Activated T-helper 1 cell treated with anti-CD3 and anti-CD28 coated beads, Interleukin-2, amount 50 U/mL, for 16 hours (primary cell): Measurements from ENCODE around the gene ACOXL.

ENCODE experiments used
- DNase-seq, 2 donors: peaks; one replicate each; pipeline ENCODE4 v3.0.0-alpha.2; 2020; ENCODE audit warnings: low read depth in 1 of 2, low spot score in 1 of 2

ACOXL gene

DNA sequence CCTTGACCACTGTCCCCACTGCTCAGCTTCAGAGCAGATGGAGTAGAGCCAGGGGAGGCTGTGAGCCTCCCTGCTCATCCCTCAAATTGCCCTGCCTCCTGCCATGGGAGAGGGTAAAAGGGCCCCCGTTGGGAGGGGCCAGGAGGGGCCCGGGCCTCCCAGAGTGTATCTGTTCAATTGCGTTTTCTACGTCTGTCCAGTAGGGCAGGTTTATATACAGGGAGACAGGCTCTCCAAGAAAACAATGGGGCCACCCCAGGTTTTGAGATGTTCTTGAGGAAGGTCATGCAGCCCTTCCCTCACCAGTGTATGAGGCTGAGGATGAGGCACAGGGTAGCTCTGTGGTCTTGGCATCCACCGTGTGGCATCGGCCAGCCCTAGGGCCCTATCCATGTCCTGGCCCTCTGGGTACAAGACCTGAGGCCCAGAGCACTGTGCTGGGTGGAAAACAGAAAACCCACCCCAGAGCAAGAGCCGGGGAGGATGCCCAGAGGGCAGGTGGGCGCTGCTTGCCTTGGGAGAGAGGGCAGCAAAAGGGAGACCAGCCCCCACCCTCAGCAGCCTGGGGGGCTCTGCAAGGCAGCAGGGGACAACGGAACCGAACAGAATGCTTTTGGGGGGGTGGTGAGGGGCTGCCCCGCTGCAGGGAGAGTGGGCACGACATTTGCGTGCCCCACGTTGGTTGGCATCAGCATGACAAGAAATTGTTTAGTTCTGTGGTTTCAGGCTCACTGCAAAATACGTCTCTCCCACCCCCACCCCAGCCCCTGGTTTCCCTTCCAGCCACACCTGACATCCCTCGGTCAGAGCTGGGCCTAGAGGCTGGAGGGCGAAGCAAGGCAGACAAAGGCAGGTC is 141.5 kb downstream of the ACOXL start:
- no peak for DNase-seq

DNA sequence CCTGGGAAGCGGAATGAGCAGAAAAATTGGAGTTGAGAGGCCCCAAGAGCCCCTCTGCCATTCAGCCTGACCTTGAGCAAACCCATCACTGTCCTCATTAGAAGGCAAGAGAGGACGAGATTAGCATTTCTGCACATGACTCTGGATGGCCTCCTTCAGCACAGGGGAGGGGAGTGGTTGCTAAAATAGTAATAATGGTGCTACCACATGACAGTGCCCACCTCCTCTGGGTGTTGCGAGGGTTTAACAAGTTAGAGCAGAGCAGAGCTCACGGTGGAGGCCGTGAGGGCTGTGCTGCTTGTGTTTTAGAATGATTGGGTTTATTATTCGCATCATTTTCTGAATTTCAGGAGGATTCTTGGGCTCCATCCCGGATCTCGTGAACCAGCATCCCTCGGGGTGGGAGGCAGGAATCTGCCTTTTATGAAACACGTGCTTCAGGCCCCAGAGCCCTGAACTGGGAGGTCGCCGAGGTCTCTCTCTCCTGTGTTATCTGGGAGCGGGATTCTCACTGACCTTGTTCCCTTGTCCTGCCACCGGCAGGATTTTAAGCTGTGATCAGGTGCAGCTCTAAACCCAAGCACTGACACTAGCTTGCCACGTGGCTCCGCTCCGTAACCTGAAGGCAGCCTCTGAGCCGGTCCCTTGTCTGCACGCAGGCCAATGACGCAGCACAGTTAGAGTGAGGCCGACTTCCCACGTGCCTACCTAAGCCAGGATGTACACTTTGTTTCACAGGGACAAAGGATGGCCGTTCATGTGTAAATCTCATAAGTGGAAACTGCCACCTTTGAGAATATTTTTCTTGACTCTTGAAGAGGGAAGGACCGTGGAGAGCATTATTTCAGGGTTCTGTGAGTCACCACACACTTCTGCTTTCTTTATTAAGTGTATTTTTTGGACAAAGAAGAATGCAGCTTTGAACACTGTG is 142.3 kb downstream of the ACOXL start:
- DNase-seq: no peak

DNA sequence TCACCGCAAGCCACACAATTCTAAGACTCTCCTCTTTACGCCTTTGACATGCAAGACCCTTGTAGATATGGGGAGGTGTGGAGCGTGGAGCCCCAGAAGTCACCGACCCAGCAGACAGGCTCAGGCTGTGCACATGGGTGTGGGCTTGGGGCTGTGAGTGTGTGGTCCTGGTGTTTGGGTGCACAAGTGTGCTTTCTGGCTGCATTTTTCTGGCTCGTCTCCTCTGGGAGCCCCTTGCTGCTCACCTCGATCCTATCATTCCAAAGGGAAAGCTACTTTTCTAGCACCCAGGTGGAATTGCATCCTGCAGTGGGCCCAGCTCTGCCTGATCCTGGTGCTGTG is 143.0 kb downstream of the ACOXL start:
- DNase-seq: no peak

DNA sequence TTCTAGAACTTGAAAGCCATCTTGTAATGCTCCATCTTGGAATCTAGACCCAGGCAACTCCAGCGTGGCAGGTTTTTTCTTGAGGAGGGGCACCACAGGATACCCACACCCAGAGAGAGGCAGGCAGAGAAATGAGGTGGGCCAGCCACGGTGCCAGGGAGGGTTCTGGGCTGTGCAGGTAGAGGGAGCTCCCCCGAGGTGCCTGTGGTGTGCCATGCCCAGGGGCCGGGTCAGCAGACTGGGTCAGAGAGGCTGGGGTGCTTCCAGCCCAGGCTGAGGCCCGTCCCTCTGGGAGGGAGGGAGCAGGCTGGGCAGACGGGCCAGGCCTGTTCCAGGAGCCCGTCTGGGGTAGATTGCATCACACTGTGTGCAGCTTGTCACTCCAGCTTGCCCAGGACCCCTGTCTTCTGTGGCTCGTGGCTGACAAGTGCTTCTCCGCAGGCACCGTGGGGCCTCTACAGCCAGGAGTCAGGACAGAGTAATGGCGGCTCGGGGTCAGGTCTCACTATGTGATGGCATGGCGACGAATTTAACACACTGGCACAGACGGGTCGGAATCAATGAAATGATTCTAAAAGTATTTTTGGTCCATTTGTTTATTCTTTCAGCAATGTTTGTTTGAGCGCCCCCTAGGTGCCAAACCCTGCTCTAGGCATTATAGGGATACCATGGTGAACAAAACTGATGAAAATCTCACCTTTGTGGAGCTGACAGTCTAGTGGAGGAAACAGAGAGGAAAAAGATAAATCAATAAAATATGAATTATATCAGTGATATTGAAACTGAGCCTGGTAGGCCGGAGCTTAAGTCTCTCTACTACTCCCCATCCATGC is 144.0 kb downstream of the ACOXL start:
- DNase-seq: no peak

DNA sequence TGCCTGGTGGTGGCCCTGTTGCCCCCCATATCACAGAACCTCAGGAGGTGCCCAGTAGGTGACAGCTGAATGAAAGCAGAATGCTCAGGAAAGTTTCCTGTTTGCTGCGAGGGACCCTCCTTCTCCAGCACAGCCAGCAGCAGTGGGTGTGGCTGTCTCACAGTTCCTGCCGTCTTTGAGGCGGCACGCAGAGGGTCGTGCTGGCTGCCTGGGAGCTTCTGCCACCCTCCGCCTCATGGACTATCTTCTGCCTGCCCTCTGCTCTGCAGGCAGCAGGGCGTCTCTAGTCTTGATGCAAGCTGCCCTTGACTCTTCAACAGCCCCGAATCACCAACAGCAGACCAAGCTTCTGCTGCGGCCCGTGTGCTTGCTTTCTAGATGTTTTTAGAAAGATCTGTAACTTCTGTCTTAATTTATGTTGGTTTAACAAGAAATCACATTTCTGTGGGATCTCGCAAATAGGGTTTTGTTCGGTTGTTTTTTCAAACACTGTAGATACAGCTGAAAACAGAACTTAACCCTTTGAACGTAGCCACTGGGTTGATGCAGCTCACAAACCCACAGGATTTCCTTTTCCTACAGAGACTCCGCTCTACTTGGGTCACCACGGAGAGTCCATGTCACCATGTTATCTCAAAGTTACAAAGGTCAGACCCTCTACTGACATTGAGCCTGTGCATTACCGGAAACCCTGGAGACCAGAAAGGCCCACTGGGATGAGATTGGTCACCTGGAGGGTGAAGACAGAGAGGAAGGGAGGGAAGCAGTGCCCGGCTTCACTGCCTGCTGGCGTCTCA is 144.9 kb downstream of the ACOXL start:
- no peak for DNase-seq

DNA sequence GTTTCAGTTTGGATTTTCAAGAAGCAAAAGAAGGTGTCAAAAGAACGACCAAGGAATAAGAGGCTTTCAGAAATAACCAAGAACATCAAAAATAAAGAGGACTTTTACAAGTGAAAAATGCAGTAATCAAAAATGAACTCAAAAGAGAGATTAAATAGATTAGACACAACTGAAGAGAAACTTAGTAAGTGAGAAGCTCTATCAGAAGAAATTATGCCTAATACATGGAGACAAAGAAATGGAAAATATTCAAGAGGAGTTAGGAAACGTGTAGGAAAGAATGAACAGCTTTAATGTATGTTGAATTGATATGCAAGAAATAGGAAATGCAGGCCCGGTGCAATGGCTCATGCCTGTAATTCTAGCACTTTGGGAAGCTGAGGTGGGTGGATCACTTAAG is 145.8 kb downstream of the ACOXL start:
- no peak for DNase-seq

DNA sequence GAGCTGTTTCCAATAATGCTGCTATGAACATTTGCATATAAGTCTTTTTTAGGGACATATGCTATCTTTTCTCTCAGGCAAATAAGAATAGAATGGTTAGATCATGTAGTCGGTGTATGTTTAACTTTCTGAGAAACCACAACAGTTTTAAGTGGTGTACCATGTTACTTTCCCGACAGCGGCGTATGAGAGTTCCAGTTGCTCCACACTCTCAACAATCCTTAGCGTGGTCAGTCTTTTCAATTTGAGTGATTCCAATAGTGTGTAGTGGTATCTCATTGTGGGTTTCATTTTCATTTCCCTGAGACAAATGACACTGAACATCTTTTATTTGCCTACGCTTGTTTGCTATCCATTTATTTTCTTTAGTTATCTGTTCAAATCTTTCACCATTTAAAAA is 149.5 kb downstream of the ACOXL start:
- no peak for DNase-seq

DNA sequence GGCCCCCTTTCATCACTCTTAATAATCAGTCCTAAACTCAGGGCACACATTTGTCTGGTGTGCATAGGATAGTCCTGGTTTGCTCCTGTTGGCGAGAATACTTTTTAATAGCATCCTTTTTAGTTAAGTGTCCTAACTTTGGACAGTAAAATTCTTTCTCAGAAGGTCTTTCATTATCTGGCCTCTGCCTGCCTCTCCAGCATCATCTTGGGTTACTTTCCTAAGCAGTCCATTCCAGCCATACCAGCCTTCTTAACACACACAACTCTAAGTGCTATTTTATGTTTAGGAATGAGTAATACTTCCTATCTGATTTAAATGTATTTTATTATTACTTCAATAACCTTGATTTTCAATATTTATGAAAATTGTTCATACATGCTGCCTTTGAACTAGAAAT is 151.0 kb downstream of the ACOXL start:
- no peak for DNase-seq

DNA sequence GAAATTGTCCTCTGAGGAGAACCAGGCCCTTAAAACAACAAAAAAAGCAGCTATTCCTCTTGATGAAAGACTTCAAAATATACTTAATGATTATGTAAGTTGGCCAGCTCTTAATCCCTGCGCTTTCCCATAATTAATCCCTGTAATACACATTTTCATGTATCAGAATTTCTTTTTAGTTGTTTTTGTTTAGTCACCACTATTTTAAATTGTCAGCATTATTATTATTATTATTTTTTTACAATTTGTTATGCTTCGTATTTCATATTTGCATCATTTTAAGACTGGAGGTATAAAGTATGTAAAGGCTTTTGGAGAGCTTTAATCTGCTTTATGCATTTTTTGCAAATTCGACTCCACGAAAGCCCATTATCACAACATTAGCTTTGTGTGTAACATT is 152.9 kb downstream of the ACOXL start:
- DNase-seq: no peak

DNA sequence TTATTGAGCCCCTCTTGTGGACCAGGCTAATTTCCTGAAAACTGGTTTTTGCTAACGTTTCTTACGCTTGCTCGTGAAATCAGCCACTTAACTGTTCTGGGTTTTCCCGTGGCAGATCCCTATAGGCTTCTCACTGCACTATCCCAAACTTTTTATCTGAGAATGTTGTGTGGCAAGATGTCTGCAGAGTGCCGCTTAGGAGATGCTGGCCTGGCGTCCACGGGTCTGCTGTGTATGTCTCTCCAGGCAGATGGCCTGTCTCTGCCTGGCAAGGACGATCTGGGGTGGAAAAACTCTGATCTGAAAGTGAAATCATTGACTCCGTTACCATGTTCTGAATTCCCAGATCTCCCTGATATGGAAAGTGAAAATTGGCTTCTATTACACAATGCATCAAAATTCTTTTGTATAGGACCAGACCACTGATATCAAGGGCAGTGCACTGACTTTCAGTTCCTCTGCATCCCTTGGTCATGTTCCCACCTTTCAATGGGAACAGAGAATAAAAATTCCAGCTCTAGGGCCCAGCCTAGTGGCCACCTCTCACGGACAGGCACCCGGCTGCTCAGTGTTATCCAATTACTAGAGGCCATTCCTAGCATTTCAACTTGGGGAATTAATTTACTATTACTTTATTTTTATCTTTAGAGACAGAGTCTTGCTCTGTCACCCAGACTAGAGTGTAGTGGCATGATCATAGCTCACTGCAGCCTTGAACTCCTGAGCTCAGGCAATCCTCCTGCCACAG is 154.6 kb downstream of the ACOXL start:
- DNase-seq: no peak

DNA sequence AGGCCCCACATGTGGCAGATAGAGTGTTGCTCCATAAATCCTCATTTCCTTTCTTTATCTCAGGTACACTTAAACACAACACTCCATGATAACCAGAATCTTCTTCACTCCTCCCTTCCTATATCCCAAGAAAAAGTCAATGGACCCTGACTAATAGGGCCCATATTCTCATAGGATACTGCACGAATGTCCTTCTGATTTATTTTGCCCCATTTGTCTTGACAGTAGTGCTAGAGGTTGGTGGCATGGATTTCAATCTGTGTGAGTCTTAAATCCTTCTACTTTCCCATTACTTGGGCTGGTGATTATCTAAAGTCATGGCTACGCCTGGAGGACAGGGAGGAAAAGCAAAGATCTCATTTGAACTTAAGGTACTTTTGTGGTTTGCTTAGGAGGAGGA is 156.0 kb downstream of the ACOXL start:
- no peak for DNase-seq

DNA sequence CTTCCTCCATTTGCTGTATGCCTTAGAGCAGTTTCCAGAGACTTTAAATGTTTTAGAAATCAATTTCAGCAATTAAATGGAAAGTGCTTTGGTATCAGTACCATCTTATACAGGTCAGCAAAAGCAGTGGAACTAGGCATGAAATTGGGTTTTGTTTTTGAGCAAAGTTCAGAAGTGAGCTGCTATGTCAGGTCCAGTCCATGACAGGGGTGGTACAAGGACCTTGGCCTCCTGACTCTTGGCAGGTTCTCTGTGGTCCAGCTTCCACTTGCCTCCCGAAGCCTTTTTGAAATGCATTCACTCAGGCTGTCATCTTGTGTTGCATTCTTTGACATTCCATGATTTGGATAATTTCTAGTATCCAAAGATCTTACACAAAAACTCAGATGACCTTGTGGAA is 159.3 kb downstream of the ACOXL start:
- DNase-seq: no peak

DNA sequence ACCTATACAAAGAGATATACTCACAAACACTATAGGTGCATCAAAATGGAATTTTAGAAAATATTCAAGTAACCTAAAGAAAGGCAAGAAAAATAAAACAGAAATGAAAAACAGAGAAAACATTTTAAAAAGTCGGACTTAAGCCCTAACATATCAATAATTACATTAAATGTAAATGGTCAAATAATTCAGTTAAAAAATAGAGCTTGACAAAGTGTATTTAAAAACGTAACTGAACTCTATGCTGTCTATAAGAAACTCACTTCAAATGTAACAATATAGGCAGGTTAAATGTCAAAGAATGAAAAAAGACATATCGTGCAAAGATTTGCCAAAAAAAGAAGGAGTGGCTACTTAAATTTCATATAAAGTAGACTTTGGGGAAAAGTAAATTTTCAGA is 163.9 kb downstream of the ACOXL start:
- no peak for DNase-seq

DNA sequence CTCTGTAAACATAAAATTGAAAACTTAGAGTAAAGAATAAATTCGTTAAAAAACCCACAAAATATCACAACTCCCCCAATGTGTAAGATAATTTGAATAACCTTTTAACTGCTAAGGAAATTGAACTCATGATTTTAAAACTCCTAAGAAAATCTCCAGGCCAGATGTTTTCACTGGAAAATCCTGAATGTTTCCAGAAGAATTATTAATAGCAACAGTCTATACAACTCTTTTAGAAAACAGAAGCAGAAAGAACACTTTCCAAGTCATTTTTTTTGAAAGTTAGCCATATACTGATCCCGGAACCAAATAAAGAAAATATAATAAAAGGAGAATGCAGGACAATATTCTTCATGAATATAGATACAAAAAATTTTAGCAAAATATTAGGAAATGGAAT is 165.6 kb downstream of the ACOXL start:
- DNase-seq: no peak

DNA sequence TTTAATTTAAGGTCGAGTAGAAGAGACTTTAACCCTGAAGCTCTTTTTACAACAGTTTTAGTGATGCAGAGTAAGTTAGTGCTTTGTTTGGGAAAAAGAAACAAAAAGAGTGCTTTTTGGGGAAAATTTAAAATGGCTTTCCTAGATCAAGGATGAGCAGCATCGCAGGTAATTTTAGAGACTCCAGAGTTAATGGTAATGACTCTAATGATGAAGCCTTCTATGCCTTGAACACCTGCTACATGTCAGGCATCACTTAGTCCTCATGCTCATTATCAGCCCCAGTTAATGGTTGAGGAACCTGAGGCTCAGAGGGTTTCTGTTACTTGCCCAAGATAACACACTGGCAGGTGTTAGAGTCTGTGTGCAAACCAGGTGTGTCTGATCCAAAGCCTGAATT is 167.8 kb downstream of the ACOXL start:
- DNase-seq: no peak

DNA sequence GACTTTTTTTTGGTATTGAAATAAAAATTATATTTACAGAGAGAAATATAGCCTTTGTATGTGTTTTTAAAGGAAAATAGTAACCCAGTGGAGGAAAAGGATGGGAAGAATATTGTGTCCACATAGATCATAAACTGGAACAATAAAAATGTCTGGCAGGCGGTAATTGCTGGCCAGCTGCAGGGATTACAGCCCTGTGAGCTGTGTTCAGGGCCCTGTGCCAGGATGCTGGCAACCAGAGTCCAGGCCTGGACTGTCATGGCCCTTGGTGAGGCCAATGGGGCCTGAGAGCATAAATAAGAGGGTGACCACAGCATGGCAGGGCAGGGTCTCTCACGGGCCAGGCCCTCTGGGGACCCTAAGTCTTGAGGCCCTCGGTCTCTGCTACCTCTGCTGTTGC is 171.2 kb downstream of the ACOXL start:
- no peak for DNase-seq

DNA sequence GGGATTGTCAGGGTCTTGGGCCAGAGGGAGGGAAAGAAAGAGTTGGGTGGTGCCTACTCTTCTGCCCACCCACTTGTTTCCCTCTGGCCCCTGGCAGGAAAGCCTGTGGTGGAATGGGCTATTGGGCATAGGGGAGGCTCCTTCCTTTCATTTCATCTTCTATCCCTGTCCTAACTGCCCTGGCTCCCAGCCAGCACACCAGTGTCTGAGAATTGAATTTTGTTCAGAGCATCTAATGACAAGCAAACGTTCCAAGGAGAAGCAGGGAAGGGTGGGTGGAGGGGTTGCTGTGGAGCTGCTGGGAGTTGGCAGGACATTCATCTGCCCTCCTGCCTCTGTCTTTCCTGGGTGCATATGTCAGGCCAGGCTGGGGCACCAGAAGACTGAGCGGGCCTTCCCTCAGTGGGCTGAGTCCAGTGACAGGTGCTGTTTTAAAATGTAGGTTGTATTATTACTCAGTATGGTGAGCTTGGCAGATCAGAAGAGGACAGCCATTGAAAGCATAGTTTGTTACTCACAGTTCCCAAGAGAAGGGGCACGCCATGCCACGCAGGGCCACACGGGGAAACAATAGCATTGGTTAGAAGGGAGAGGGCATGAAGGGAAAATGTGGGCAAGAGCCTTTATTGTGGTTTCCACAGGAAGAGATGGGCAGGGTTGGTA is 171.9 kb downstream of the ACOXL start:
- DNase-seq: no peak

DNA sequence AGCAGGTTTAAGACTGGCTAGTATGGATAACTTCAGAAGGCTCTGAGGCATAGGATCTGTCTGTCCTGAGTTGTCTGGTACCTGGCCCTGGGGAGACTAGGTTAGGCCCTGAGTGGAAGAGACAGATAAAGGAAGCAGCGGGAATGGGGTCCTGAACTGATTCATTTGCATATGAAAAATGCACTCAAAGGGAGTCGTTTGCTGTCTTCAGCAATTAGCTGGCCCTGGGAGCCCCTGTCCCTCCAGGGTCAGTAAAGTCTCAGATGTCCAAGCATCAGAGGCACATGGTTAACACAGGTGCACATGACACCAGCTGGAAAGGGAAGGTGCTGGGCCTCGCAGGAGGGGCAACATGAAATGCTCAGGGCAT is 172.4 kb downstream of the ACOXL start:
- no peak for DNase-seq

DNA sequence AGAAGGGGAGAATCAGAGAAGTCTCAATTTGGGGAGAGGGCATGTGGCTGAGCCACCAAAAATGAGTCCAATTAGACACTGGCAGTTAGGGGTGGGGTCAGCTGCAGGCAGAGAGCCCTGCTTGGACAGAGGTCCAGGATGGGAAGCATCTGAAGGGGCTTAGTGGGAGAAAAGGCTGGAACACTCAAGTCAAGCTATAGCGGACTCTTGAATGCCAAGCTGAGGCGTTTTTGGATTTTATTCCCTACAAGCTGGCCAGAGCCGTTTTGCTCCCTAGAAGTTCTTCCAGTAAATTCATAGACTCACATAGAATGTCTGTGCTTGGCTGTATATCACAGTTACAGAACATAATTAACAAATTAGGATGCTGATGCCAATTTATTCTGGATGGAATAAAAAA is 172.8 kb downstream of the ACOXL start:
- DNase-seq: no peak
